Neural cell (in vitro differentiated cells): ENCODE results near the gene ERBB3. TPM values are rescaled to one million over a fixed set of nuclear protein-coding genes. Genes with fewer than 3 reads are reported as not detected.

Experiments
- H2AFZ ChIP-seq: fragments of 200-600, 300-800 bp; sonication (generic), shearing (Covaris generic); 2 replicates; pipeline ENCODE4 v1.6.0; 2014; ENCODE audit warnings: low read depth, mild to moderate bottlenecking, antibody characterized with exemption, low read length, moderate library complexity
- H3F3A ChIP-seq: fragments of 200-600 bp; shearing (Covaris generic); 2 replicates; pipeline ENCODE4 v1.6.1; 2016; ENCODE audit warnings: mild to moderate bottlenecking, moderate library complexity, mixed read lengths, antibody characterized with exemption, low read length; ENCODE audit not compliant: insufficient read depth, poor library complexity, severe bottlenecking
- H3K27ac ChIP-seq: fragments of 200-600, 300-800 bp; sonication (generic), shearing (Covaris generic); 2 replicates; pipeline ENCODE4 v1.5.1; 2014; ENCODE audit warnings: mild to moderate bottlenecking, low read length, moderate library complexity
- H3K27me3 ChIP-seq: fragments of 300-800, 200-600 bp; sonication (generic), shearing (Covaris generic); 2 replicates; pipeline ENCODE4 v1.6.0; 2014; ENCODE audit warnings: mild to moderate bottlenecking, low read depth, low read length, moderate library complexity; ENCODE audit not compliant: insufficient read depth
- H3K36me3 ChIP-seq: fragments of 300-800, 200-600 bp; sonication (generic), shearing (Covaris generic); 2 replicates; pipeline ENCODE4 v1.5.1; 2014; ENCODE audit warnings: mild to moderate bottlenecking, antibody characterized with exemption, low read length, moderate library complexity; ENCODE audit not compliant: insufficient read depth
- H3K4me2 ChIP-seq: fragments of 300-800, 200-600 bp; sonication (generic), shearing (Covaris generic); 2 replicates; pipeline ENCODE4 v1.6.0; 2014; ENCODE audit warnings: mild to moderate bottlenecking, low read length
- H3K4me3 ChIP-seq: fragments of 300-800, 200-600 bp; sonication (generic), shearing (Covaris generic); 2 replicates; pipeline ENCODE4 v1.5.1; 2014; ENCODE audit warnings: mild to moderate bottlenecking, low read length, moderate library complexity
- H3K79me2 ChIP-seq: fragments of 200-600 bp; shearing (Covaris generic); replicated peaks from 2 replicates; pipeline ENCODE4 v1.6.0; 2014; ENCODE audit warnings: mild to moderate bottlenecking, low read length, moderate library complexity; ENCODE audit not compliant: insufficient read depth
- H3K9ac ChIP-seq: fragments of 300-800, 200-600 bp; sonication (generic), shearing (Covaris generic); 2 replicates; pipeline ENCODE4 v1.6.1; 2016; ENCODE audit warnings: mild to moderate bottlenecking, low read length, mixed read lengths
- H3K9me2 ChIP-seq: fragments of 200-600 bp; shearing (Covaris generic); 2 replicates; pipeline ENCODE4 v1.6.1; 2016; ENCODE audit warnings: mild to moderate bottlenecking, low read length, mixed read lengths; ENCODE audit not compliant: insufficient read depth
- H3K9me3 ChIP-seq: fragments of 200-600, 300-800 bp; sonication (generic), shearing (Covaris generic); 2 replicates; pipeline ENCODE4 v1.6.1; 2016; ENCODE audit warnings: mild to moderate bottlenecking, mixed run types, low read length, moderate library complexity, mixed read lengths
- H4K20me1 ChIP-seq: fragments of 200-600 bp; shearing (Covaris generic); 2 replicates; pipeline ENCODE4 v1.6.1; 2016; ENCODE audit warnings: mild to moderate bottlenecking, mixed run types; ENCODE audit not compliant: insufficient read depth
- CTCF ChIP-seq: fragments of 450-650 bp; IDR thresholded peaks from 2 replicates; pipeline ENCODE4 v1.5.1; 2014; ENCODE audit warnings: antibody characterized with exemption, mild to moderate bottlenecking, moderate library complexity; ENCODE audit not compliant: poor library complexity, severe bottlenecking
- EP300 ChIP-seq: fragments of 450-650 bp; conservative IDR thresholded peaks from 2 replicates; pipeline ENCODE4 v1.6.1; 2014; ENCODE audit warnings: antibody characterized with exemption, mild to moderate bottlenecking, moderate library complexity; ENCODE audit not compliant: poor library complexity, severe bottlenecking
- EZH2 ChIP-seq: fragments of 200-600, 300-800 bp; shearing (Covaris generic), sonication (generic); IDR thresholded peaks from 2 replicates; pipeline ENCODE4 v1.6.1; 2014; ENCODE audit warnings: antibody characterized with exemption, low read length, borderline replicate concordance, mild to moderate bottlenecking; ENCODE audit not compliant: insufficient read depth, poor library complexity, severe bottlenecking
- MXI1 ChIP-seq: fragments of 450-650 bp; conservative IDR thresholded peaks from 2 replicates; pipeline ENCODE4 v1.6.1; 2014; ENCODE audit warnings: antibody characterized with exemption, mild to moderate bottlenecking; ENCODE audit not compliant: poor library complexity, severe bottlenecking
- POLR2AphosphoS5 ChIP-seq: IDR thresholded peaks from 2 replicates; pipeline ENCODE4 v1.6.1; 2012
- RAD21 ChIP-seq: fragments of 450-650 bp; conservative IDR thresholded peaks from 2 replicates; pipeline ENCODE4 v1.6.1; 2014; ENCODE audit warnings: antibody characterized with exemption, mild to moderate bottlenecking, moderate library complexity
- REST ChIP-seq: IDR thresholded peaks from 2 replicates; pipeline ENCODE4 v1.6.1; 2012; ENCODE audit warnings: borderline replicate concordance
- SMC3 ChIP-seq: fragments of 450-650 bp; conservative IDR thresholded peaks from 2 replicates; pipeline ENCODE4 v1.6.1; 2014; ENCODE audit warnings: antibody characterized with exemption, mild to moderate bottlenecking, moderate library complexity; ENCODE audit not compliant: poor library complexity
- TAF1 ChIP-seq: IDR thresholded peaks from 2 replicates; pipeline ENCODE4 v1.6.1; 2012; ENCODE audit warnings: low read depth
- polyA plus RNA-seq: library from polyadenylated mRNA; depleted of rRNA; stranded (reverse); fragments of >200 nt; gene quantifications from 2 replicates; pipeline ENCODE4 v1.2.3, GENCODE V29; 2014

The ERBB3 gene
- polyA plus RNA-seq, 1 donor from 2014 or later, result 0.58 TPM

GRCh38 chr12:56127888-56128669, 48.1 kb downstream of the ERBB3 start, which contains the start of gene ESYT1:
ESYT1 (plus strand) TSS chr12:56128267; CDS start chr12:56128320, 53 bp downstream.
- Histone ChIP-seq H3K9me2 (no peaks in the 10 kb centered on the region), H3K9ac (peak within 1 kb of the TSS; percentile 80), H3K79me2 (no peaks in the 10 kb centered on the region), H2AFZ (peak within 1 kb of the TSS; percentile 59), H3K27me3 (no peaks in the 10 kb centered on the region), H3K9me3 (no peaks in the 10 kb centered on the region), H3K4me3 (peak within 1 kb of the TSS; percentile 76), H3K4me2 (peak within 1 kb of the TSS; percentile 74), H3K36me3 (no peaks in the 10 kb centered on the region), H3K27ac (peak within 1 kb of the TSS; percentile 57), H4K20me1 (no peaks in the 10 kb centered on the region), H3F3A (no peaks in the 10 kb centered on the region)
- TF ChIP-seq EZH2 (no peak), MXI1 (peak; percentile 73), POLR2AphosphoS5 (peak; percentile 81), EP300 (peak; percentile 10), REST (peak; percentile 72), RAD21 (peak; percentile 14), TAF1 (no peak)

GRCh38 chr12:56128670-56129205, 48.8 kb downstream of the ERBB3 start:
- H2AFZ ChIP-seq, result no peak overlapping the region
- H3K36me3 ChIP-seq, result no peaks in the 10 kb centered on the region
- no peak for TF ChIP-seq EZH2
- TF ChIP-seq MXI1, result no peak
- TF ChIP-seq POLR2AphosphoS5, result no peak
- TF ChIP-seq SMC3, result no peak
- TF ChIP-seq CTCF, result no peak
- TF ChIP-seq REST, result no peak
- TF ChIP-seq TAF1, result no peak
- TF ChIP-seq RAD21, result no peak
- no peak for TF ChIP-seq EP300
- H3K9me2 ChIP-seq, result no peaks in the 10 kb centered on the region
- no peaks in the 10 kb centered on the region for H3K79me2 ChIP-seq
- peak overlapping the region; percentile 74 for H3K4me2 ChIP-seq
- H3K4me3 ChIP-seq, result peak overlapping the region; percentile 76
- H3F3A ChIP-seq, result no peaks in the 10 kb centered on the region
- H3K9ac ChIP-seq, result peak overlapping the region; percentile 80
- no peaks in the 10 kb centered on the region for H4K20me1 ChIP-seq
- H3K9me3 ChIP-seq, result no peaks in the 10 kb centered on the region
- H3K27ac ChIP-seq, result peak overlapping the region; percentile 57
- no peaks in the 10 kb centered on the region for H3K27me3 ChIP-seq
